SK-N-SH (cell line): ENCODE data around the gene MARVELD1. TPM values are rescaled to one million over a fixed set of nuclear protein-coding genes. Genes with fewer than 3 reads are reported as not detected.

Experiments
- CTCF ChIA-PET: fragments of 300-600, 350-600 bp; formaldehyde crosslinking; extraction: SDS; loops from one replicate; lab custom pipeline; 2021; lab: Yijun Ruan, JAX
- POLR2A ChIA-PET: fragments of 350-600 bp; sonication (Branson Sonifier 250); formaldehyde crosslinking; extraction: SDS; loops from one replicate; lab custom pipeline; 2020; ENCODE audit warnings: antibody characterized with exemption, inconsistent platforms; lab: Yijun Ruan, JAX
- DNase-seq: peaks from one replicate; pipeline ENCODE4 v3.0.0; 2012
- H2AFZ ChIP-seq: fragments of 200-600 bp; sonication (generic); 2 replicates; pipeline ENCODE4 v1.8.1; 2016; ENCODE audit warnings: antibody characterized with exemption, mild to moderate bottlenecking, low read depth
- H3F3A ChIP-seq: fragments of 200-600 bp; sonication (generic); replicated peaks from 2 replicates; pipeline ENCODE3; 2016; ENCODE audit warnings: antibody characterized with exemption, mild to moderate bottlenecking; ENCODE audit not compliant: insufficient read depth
- H3K27ac ChIP-seq, 2 experiments: fragments of 200-500 bp in 1 of 2; fragments of 200-600 bp in 1 of 2; sonication (Bioruptor generic) in 1 of 2; sonication (generic), shearing (Covaris generic) in 1 of 2; 2 replicates each; pipeline versions ENCODE4 v1.5.1 to v1.6.1; 2014 to 2016; ENCODE audit warnings: low read depth in 2 of 2, inconsistent platforms in 1 of 2, low read length in 1 of 2, mild to moderate bottlenecking in 1 of 2, mixed read lengths in 1 of 2
- H3K27me3 ChIP-seq: fragments of 200-600 bp; sonication (generic), shearing (Covaris generic); 2 replicates; pipeline ENCODE4 v1.6.1; 2016; ENCODE audit warnings: mixed run types; ENCODE audit not compliant: insufficient read depth
- H3K36me3 ChIP-seq, 2 experiments: fragments of 200-500 bp in 1 of 2; fragments of 200-600 bp in 1 of 2; sonication (Bioruptor generic) in 1 of 2; sonication (generic) in 1 of 2; replicated peaks in 1 of 2; 2 replicates each; pipeline versions ENCODE3 to v1.5.1; 2014 to 2016; ENCODE audit warnings: low read length in 1 of 2, mild to moderate bottlenecking in 1 of 2; ENCODE audit not compliant: insufficient read depth in 2 of 2, control insufficient read depth in 1 of 2
- H3K4me1 ChIP-seq, 2 experiments: fragments of 200-500 bp in 1 of 2; fragments of 200-600 bp in 1 of 2; sonication (Bioruptor generic) in 1 of 2; sonication (generic), shearing (Covaris generic) in 1 of 2; 2 replicates each; pipeline versions ENCODE4 v1.5.1 to v1.6.1; 2014 to 2016; ENCODE audit warnings: low read depth in 1 of 2, low read length in 1 of 2, mixed run types in 1 of 2; ENCODE audit not compliant: insufficient read depth in 2 of 2, control insufficient read depth in 1 of 2
- H3K4me2 ChIP-seq: fragments of 200-600 bp; sonication (generic), shearing (Covaris generic); 2 replicates; pipeline ENCODE4 v1.6.1; 2017; ENCODE audit warnings: mixed run types
- H3K4me3 ChIP-seq, 2 experiments: fragments of 200-500 bp in 1 of 2; fragments of 200-600 bp in 1 of 2; sonication (Bioruptor generic) in 1 of 2; sonication (generic), shearing (Covaris generic) in 1 of 2; 2 replicates each; pipeline versions ENCODE4 v1.5.1 to v1.8.1; 2014 to 2016; ENCODE audit warnings: low read depth in 2 of 2, inconsistent platforms in 1 of 2, low read length in 1 of 2, mild to moderate bottlenecking in 1 of 2, mixed read lengths in 1 of 2, moderate library complexity in 1 of 2
- H3K79me2 ChIP-seq: fragments of 200-600 bp; sonication (generic); 2 replicates; pipeline ENCODE4 v1.8.1; 2017; ENCODE audit warnings: mild to moderate bottlenecking; ENCODE audit not compliant: insufficient read depth
- H3K9ac ChIP-seq: fragments of 200-600 bp; sonication (generic); 2 replicates; pipeline ENCODE4 v1.6.1; 2017; ENCODE audit warnings: mixed run types
- H3K9me2 ChIP-seq: fragments of 200-600 bp; sonication (generic); 2 replicates; pipeline ENCODE4 v1.6.1; 2017; ENCODE audit warnings: mixed run types
- H3K9me3 ChIP-seq: fragments of 200-600 bp; sonication (generic); 2 replicates; pipeline ENCODE4 v1.6.1; 2017; ENCODE audit warnings: mixed run types, mild to moderate bottlenecking, moderate library complexity
- H4K20me1 ChIP-seq: fragments of 200-600 bp; sonication (generic); 2 replicates; pipeline ENCODE4 v1.6.1; 2017; ENCODE audit warnings: mild to moderate bottlenecking, mixed run types; ENCODE audit not compliant: insufficient read depth
- FOSL2 ChIP-seq: IDR thresholded peaks from 2 replicates; pipeline ENCODE4 v1.4.0; 2012; ENCODE audit warnings: low read depth, mild to moderate bottlenecking, moderate library complexity, borderline replicate concordance
- FOXJ3 ChIP-seq: sonication (generic); formaldehyde crosslinking; IDR thresholded peaks from 2 replicates; pipeline ENCODE4 v1.5.1; 2020; ENCODE audit warnings: mild to moderate bottlenecking, missing genetic modification reagents
- GABPA ChIP-seq: IDR thresholded peaks from 2 replicates; pipeline ENCODE4 v1.4.0; 2012; ENCODE audit warnings: low read depth, mild to moderate bottlenecking
- JUND ChIP-seq: IDR thresholded peaks from 2 replicates; pipeline ENCODE4 v1.4.0; 2012
- MEF2A ChIP-seq: IDR thresholded peaks from 2 replicates; pipeline ENCODE4 v1.4.0; 2012; ENCODE audit warnings: low read depth, borderline replicate concordance
- NRF1 ChIP-seq: IDR thresholded peaks from 2 replicates; pipeline ENCODE4 v1.6.1; 2012; ENCODE audit warnings: low read depth, mild to moderate bottlenecking, low read length
- RCOR1 ChIP-seq: fragments of 150-350 bp; IDR thresholded peaks from 2 replicates; pipeline ENCODE4 v1.6.1; 2017; ENCODE audit warnings: antibody characterized with exemption, low read length
- RXRA ChIP-seq: IDR thresholded peaks from 2 replicates; pipeline ENCODE4 v1.4.0; 2012; ENCODE audit warnings: low read depth, mild to moderate bottlenecking, borderline replicate concordance
- SIN3A ChIP-seq: IDR thresholded peaks from 2 replicates; pipeline ENCODE4 v1.6.1; 2012; ENCODE audit warnings: low read depth, mild to moderate bottlenecking, low read length, moderate library complexity, borderline replicate concordance
- TCF12 ChIP-seq: IDR thresholded peaks from 2 replicates; pipeline ENCODE4 v1.4.0; 2012
- TEAD4 ChIP-seq: IDR thresholded peaks from 2 replicates; pipeline ENCODE4 v1.4.0; 2012; ENCODE audit warnings: mild to moderate bottlenecking, borderline replicate concordance; ENCODE audit not compliant: insufficient read depth
- YY1 ChIP-seq: IDR thresholded peaks from 2 replicates; pipeline ENCODE4 v1.4.0; 2012; ENCODE audit warnings: low read depth, mild to moderate bottlenecking
- WGBS: methylation state at CpG from one replicate; pipeline ENCODE4 v1.1.6; 2017; ENCODE audit warnings: low lambda C conversion rate; 5-methylcytosine and 5-hydroxymethylcytosine counted together
- polyA plus RNA-seq, 3 experiments: library from polyadenylated mRNA; depleted of rRNA; stranded (reverse); fragments of >200 nt; gene quantifications; 2 replicates each; pipeline ENCODE4 v1.2.3, GENCODE V29; 2012
- TF ChIP-seq, protein P1 (sequence below): IDR thresholded peaks from 2 replicates; pipeline ENCODE4 v1.4.0; 2012; ENCODE audit warnings: low read depth
- TF ChIP-seq, protein P2 (sequence below): IDR thresholded peaks from 2 replicates; pipeline ENCODE4 v1.6.1; 2012; ENCODE audit warnings: mild to moderate bottlenecking, low read depth, low read length, moderate library complexity
- TF ChIP-seq, protein P3 (sequence below): IDR thresholded peaks from 2 replicates; pipeline ENCODE4 v1.4.0; 2012; ENCODE audit warnings: low read depth, borderline replicate concordance
- TF ChIP-seq, protein P4 (sequence below): IDR thresholded peaks from 2 replicates; pipeline ENCODE4 v1.4.0; 2012; ENCODE audit warnings: low read depth, borderline replicate concordance
- TF ChIP-seq, protein P5 (sequence below): fragments of 150-350 bp; IDR thresholded peaks from 2 replicates; pipeline ENCODE4 v1.6.1; 2017; ENCODE audit warnings: antibody characterized with exemption, low read length, low read depth, borderline replicate concordance
- TF ChIP-seq, protein P6 (sequence below): fragments of 200-600 bp; sonication (generic); IDR thresholded peaks from 2 replicates; pipeline ENCODE4 v1.6.1; 2017; ENCODE audit warnings: antibody characterized with exemption, mild to moderate bottlenecking, moderate library complexity

The MARVELD1 gene
- polyA plus RNA-seq, 1 of the 3 experiments (the other 2 are of a cell fraction) = 53.0 TPM

DNA sequence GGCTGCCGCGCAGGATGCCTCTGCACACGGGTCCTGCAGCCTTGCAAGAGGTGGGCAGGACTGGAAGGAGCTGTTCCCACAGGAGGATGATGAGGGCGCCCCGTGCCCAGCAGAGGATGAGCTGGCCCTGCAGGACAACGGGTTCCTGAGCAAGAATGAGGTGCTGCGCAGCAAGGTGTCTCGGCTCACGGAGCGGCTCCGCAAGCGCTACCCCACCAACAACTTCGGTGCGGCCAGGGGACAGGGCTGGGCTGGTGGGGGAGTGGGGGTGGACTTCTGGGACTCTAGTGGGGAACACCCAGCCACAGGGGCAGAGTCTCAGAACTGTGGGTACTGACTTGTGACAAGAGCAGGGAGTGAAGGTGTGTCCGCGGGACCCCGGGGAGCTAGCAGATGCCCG is 39.4 kb downstream of the MARVELD1 start:
- Histone ChIP-seq H3K79me2 (no peaks in the 10 kb centered on the region; the same call in 1 of the 2 replicates), H3K27ac (no peak overlapping the region), H3K36me3 (peaks cover 42 to 93% of the 10 kb centered on the region in 2 experiments), H3K4me3 (no peak overlapping the region), H3F3A (no peaks in the 10 kb centered on the region), H4K20me1 (no peaks in the 10 kb centered on the region), H3K9me2 (no peaks in the 10 kb centered on the region), H3K4me1 (peaks cover 0 to 4% of the 10 kb centered on the region in 2 experiments; a peak in 1 of 4 replicates), H3K9ac (no peak overlapping the region), H3K27me3 (no peaks in the 10 kb centered on the region), H3K9me3 (no peaks in the 10 kb centered on the region), H3K4me2 (no peak overlapping the region), H2AFZ (no peak overlapping the region)
- no peak for DNase-seq
- POLR2A ChIA-PET = interaction anchor here (1.1 kb wide), 1 partner anchor 8 kb away, joined by 4 read pairs; no protein-coding TSS in a partner anchor
- 89% methylated on average over 10 of the region's 18 CpGs for WGBS
- no peak for TF ChIP-seq JUND
- CTCF ChIA-PET = interaction anchor here (1.4 to 4.5 kb wide), 4 partner anchors 11 to 162 kb away, joined by 3 to 22 read pairs (median 6); no protein-coding TSS in a partner anchor

DNA sequence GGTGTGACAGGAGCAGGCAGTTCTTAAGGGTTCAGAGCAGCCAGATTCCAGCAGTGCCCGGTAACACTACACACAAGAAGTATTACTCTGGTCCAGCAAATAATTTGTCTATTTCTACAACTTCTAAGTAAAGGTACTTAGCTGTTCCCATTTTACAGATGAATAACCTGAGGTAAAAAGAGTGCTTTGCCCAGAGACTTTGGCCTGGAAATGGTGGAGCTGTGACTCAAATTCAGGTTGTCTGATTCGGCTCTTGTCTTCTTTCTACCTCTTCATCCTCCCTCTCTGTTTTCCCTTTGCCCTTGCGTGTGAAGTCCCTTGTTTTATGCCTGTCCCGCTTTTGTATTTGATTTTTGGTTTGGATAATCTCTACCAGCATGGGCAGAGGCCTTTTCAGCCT is 41.2 kb downstream of the MARVELD1 start:
- H3K4me2 ChIP-seq = no peak overlapping the region
- peaks cover 33 to 82% of the 10 kb centered on the region in 2 experiments for H3K36me3 ChIP-seq
- H2AFZ ChIP-seq = no peak overlapping the region
- H3K4me1 ChIP-seq = peaks cover 0 to 6% of the 10 kb centered on the region in 2 experiments; a peak in 1 of 4 replicates
- no peak for DNase-seq
- no peak overlapping the region for H3K9ac ChIP-seq
- H3K27ac ChIP-seq = no peak overlapping the region
- no peaks in the 10 kb centered on the region for H3K9me2 ChIP-seq
- 68% methylated on average over 4 of the region's 4 CpGs for WGBS
- no peak overlapping the region for H3K4me3 ChIP-seq
- H4K20me1 ChIP-seq = no peaks in the 10 kb centered on the region
- H3F3A ChIP-seq = no peaks in the 10 kb centered on the region
- no peaks in the 10 kb centered on the region for H3K9me3 ChIP-seq
- no peaks in the 10 kb centered on the region for H3K27me3 ChIP-seq
- H3K79me2 ChIP-seq = no peaks in the 10 kb centered on the region
- POLR2A ChIA-PET = no interaction called here
- CTCF ChIA-PET = interaction anchor here (0.6 to 13.8 kb wide), 6 partner anchors 9 to 1214 kb away, joined by 3 to 162 read pairs (median 4); partner anchors contain the start of gene SFRP5
- TF ChIP-seq MEF2A = no peak
- TF ChIP-seq, protein P1, sequence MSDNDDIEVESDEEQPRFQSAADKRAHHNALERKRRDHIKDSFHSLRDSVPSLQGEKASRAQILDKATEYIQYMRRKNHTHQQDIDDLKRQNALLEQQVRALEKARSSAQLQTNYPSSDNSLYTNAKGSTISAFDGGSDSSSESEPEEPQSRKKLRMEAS = no peak
- TF ChIP-seq GABPA = no peak
- no peak for TF ChIP-seq SIN3A
- TF ChIP-seq, protein P2, sequence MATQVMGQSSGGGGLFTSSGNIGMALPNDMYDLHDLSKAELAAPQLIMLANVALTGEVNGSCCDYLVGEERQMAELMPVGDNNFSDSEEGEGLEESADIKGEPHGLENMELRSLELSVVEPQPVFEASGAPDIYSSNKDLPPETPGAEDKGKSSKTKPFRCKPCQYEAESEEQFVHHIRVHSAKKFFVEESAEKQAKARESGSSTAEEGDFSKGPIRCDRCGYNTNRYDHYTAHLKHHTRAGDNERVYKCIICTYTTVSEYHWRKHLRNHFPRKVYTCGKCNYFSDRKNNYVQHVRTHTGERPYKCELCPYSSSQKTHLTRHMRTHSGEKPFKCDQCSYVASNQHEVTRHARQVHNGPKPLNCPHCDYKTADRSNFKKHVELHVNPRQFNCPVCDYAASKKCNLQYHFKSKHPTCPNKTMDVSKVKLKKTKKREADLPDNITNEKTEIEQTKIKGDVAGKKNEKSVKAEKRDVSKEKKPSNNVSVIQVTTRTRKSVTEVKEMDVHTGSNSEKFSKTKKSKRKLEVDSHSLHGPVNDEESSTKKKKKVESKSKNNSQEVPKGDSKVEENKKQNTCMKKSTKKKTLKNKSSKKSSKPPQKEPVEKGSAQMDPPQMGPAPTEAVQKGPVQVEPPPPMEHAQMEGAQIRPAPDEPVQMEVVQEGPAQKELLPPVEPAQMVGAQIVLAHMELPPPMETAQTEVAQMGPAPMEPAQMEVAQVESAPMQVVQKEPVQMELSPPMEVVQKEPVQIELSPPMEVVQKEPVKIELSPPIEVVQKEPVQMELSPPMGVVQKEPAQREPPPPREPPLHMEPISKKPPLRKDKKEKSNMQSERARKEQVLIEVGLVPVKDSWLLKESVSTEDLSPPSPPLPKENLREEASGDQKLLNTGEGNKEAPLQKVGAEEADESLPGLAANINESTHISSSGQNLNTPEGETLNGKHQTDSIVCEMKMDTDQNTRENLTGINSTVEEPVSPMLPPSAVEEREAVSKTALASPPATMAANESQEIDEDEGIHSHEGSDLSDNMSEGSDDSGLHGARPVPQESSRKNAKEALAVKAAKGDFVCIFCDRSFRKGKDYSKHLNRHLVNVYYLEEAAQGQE = no peak
- TF ChIP-seq YY1 = no peak
- TF ChIP-seq, protein P3, sequence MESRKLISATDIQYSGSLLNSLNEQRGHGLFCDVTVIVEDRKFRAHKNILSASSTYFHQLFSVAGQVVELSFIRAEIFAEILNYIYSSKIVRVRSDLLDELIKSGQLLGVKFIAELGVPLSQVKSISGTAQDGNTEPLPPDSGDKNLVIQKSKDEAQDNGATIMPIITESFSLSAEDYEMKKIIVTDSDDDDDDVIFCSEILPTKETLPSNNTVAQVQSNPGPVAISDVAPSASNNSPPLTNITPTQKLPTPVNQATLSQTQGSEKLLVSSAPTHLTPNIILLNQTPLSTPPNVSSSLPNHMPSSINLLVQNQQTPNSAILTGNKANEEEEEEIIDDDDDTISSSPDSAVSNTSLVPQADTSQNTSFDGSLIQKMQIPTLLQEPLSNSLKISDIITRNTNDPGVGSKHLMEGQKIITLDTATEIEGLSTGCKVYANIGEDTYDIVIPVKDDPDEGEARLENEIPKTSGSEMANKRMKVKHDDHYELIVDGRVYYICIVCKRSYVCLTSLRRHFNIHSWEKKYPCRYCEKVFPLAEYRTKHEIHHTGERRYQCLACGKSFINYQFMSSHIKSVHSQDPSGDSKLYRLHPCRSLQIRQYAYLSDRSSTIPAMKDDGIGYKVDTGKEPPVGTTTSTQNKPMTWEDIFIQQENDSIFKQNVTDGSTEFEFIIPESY = no peak
- no peak for TF ChIP-seq FOXJ3 (CRISPR knock-in tag)
- TF ChIP-seq RCOR1 = no peak
- TF ChIP-seq, protein P4, sequence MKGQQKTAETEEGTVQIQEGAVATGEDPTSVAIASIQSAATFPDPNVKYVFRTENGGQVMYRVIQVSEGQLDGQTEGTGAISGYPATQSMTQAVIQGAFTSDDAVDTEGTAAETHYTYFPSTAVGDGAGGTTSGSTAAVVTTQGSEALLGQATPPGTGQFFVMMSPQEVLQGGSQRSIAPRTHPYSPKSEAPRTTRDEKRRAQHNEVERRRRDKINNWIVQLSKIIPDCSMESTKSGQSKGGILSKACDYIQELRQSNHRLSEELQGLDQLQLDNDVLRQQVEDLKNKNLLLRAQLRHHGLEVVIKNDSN = no peak
- TF ChIP-seq TEAD4 = no peak
- no peak for TF ChIP-seq NRF1
- no peak for TF ChIP-seq FOSL2
- TF ChIP-seq, protein P5, sequence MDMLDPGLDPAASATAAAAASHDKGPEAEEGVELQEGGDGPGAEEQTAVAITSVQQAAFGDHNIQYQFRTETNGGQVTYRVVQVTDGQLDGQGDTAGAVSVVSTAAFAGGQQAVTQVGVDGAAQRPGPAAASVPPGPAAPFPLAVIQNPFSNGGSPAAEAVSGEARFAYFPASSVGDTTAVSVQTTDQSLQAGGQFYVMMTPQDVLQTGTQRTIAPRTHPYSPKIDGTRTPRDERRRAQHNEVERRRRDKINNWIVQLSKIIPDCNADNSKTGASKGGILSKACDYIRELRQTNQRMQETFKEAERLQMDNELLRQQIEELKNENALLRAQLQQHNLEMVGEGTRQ = no peak
- no peak for TF ChIP-seq TCF12
- no peak for TF ChIP-seq RXRA
- TF ChIP-seq, protein P6, sequence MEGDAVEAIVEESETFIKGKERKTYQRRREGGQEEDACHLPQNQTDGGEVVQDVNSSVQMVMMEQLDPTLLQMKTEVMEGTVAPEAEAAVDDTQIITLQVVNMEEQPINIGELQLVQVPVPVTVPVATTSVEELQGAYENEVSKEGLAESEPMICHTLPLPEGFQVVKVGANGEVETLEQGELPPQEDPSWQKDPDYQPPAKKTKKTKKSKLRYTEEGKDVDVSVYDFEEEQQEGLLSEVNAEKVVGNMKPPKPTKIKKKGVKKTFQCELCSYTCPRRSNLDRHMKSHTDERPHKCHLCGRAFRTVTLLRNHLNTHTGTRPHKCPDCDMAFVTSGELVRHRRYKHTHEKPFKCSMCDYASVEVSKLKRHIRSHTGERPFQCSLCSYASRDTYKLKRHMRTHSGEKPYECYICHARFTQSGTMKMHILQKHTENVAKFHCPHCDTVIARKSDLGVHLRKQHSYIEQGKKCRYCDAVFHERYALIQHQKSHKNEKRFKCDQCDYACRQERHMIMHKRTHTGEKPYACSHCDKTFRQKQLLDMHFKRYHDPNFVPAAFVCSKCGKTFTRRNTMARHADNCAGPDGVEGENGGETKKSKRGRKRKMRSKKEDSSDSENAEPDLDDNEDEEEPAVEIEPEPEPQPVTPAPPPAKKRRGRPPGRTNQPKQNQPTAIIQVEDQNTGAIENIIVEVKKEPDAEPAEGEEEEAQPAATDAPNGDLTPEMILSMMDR = no peak
- no peak for TF ChIP-seq JUND
